ENCODE data around the gene KATNAL1. TPM values are rescaled to one million over a fixed set of nuclear protein-coding genes. Genes with fewer than 3 reads are reported as not detected.

Gene KATNAL1
- polyA plus RNA-seq, 1 of the 3 experiments (the other 2 are of a cell fraction), result 5.1 TPM

- Histone ChIP-seq H3K27me3 (ENCODE audit: insufficient read depth) (no peaks in the 10 kb centered on the region), H3K9me3 (peaks cover 7% of the 10 kb centered on the region; the same call in 1 of the 2 replicates), H3K4me1 (ENCODE audit: control insufficient read depth in 1 of 2, insufficient read depth in 2 of 2, low read depth in 1 of 2, low read length in 1 of 2) (no peaks in the 10 kb centered on the region), H3K79me2 (ENCODE audit: insufficient read depth) (no peaks in the 10 kb centered on the region), H3K9ac (no peak overlapping the region), H3K9me2 (no peaks in the 10 kb centered on the region), H3K4me3 (ENCODE audit: low read depth in 2 of 2, low read length in 1 of 2) (no peak overlapping the region), H4K20me1 (ENCODE audit: insufficient read depth) (no peaks in the 10 kb centered on the region), H2AFZ (ENCODE audit: low read depth) (no peak overlapping the region), H3K36me3 (replicated peaks in 1 of 2; ENCODE audit: control insufficient read depth in 1 of 2, insufficient read depth in 2 of 2, low read length in 1 of 2) (no peaks in the 10 kb centered on the region), H3F3A (replicated peaks; ENCODE audit: insufficient read depth) (no peaks in the 10 kb centered on the region), H3K27ac (ENCODE audit: low read depth in 2 of 2, low read length in 1 of 2) (no peak overlapping the region), H3K4me2 (no peak overlapping the region)
- 95% methylated on average over 5 of the region's 6 CpGs for WGBS (ENCODE audit: low lambda C conversion rate)
- no peak for TF ChIP-seq ELF1 (IDR thresholded peaks at IDR 0.05)
- TF ChIP-seq PBX3 (IDR thresholded peaks at IDR 0.05), result no peak
- no peak for TF ChIP-seq JUND (IDR thresholded peaks at IDR 0.05)
- TF ChIP-seq NRF1 (IDR thresholded peaks at IDR 0.05; ENCODE audit: low read depth, low read length), result no peak
- TF ChIP-seq MXI1 (IDR thresholded peaks at IDR 0.05; ENCODE audit: low read depth, low read length), result no peak
- no peak for TF ChIP-seq NFIC (IDR thresholded peaks at IDR 0.05; ENCODE audit: borderline replicate concordance)
- no peak for TF ChIP-seq GATA2 (CRISPR knock-in tag; IDR thresholded peaks at IDR 0.05)
- TF ChIP-seq EZH2phosphoT487 (IDR thresholded peaks at IDR 0.05; ENCODE audit: borderline replicate concordance, low read depth), result no peak
- TF ChIP-seq CHD2 (IDR thresholded peaks at IDR 0.05; ENCODE audit: low read length, partially characterized antibody), result no peak
- no peak for TF ChIP-seq MEF2A (IDR thresholded peaks at IDR 0.05; ENCODE audit: borderline replicate concordance, low read depth)
- no peak for TF ChIP-seq IRF3 (IDR thresholded peaks at IDR 0.05; ENCODE audit: low read depth, low read length)
- TF ChIP-seq RXRA (IDR thresholded peaks at IDR 0.05; ENCODE audit: borderline replicate concordance, low read depth), result no peak
- no peak for TF ChIP-seq RFX5 (IDR thresholded peaks at IDR 0.05; ENCODE audit: low read length)
- no peak for TF ChIP-seq ZBTB33 (IDR thresholded peaks at IDR 0.05; ENCODE audit: borderline replicate concordance, low read depth)
- TF ChIP-seq FOXM1 (IDR thresholded peaks at IDR 0.05; ENCODE audit: low read depth), result no peak
- TF ChIP-seq CTCF (IDR thresholded peaks at IDR 0.05), result no peak
- TF ChIP-seq FOSL2 (IDR thresholded peaks at IDR 0.05; ENCODE audit: borderline replicate concordance, low read depth), result no peak
- TF ChIP-seq RCOR1 (IDR thresholded peaks at IDR 0.05; ENCODE audit: low read length), result no peak
- ChIA-PET POLR2A (no interaction called here), CTCF (interaction anchor here (1.1 to 1.6 kb wide), 3 partner anchors 10 to 223 kb away, joined by 3 to 4 read pairs (median 4); no protein-coding TSS in a partner anchor)
- no peak for DNase-seq
Measured at GRCh38 chr13:30355839-30356238, 48.5 kb upstream of the KATNAL1 start.
